OCI-LY3 (cell line): Measurements from ENCODE around the gene ROBO1.

ENCODE experiments used
- EZH2phosphoT487 ChIP-seq: fragments of 200-600 bp; shearing (Covaris generic); IDR thresholded peaks from 2 replicates; pipeline ENCODE4 v1.6.1; 2018; ENCODE audit warnings: antibody characterized with exemption, mixed run types, low read depth
- TF ChIP-seq, protein P1 (sequence below): fragments of 200-600, 300-600 bp; sonication (generic); IDR thresholded peaks from 2 replicates; pipeline ENCODE4 v1.5.1; 2014; ENCODE audit warnings: antibody characterized with exemption, low read length, low read depth

DNA sequence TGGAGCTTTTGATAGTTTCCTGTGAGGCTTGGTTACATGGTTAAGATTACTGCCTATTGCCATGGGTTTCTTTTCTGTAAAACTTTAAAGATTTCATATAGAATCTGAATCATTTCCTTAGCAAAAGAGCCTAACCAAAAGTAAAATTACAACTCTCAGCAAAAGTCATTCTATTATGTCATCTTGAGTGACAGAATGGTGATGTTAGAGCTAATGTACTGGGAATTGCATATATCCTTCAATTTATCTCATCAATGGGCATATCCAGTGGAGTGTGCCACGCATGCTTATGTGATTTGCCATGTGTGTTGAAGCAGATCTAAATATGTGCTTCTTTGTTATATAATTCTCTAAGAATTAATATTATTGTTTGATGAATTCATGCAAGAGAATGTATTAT is 212.1 kb downstream of the ROBO1 start:
- TF ChIP-seq, protein P1, sequence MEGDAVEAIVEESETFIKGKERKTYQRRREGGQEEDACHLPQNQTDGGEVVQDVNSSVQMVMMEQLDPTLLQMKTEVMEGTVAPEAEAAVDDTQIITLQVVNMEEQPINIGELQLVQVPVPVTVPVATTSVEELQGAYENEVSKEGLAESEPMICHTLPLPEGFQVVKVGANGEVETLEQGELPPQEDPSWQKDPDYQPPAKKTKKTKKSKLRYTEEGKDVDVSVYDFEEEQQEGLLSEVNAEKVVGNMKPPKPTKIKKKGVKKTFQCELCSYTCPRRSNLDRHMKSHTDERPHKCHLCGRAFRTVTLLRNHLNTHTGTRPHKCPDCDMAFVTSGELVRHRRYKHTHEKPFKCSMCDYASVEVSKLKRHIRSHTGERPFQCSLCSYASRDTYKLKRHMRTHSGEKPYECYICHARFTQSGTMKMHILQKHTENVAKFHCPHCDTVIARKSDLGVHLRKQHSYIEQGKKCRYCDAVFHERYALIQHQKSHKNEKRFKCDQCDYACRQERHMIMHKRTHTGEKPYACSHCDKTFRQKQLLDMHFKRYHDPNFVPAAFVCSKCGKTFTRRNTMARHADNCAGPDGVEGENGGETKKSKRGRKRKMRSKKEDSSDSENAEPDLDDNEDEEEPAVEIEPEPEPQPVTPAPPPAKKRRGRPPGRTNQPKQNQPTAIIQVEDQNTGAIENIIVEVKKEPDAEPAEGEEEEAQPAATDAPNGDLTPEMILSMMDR = no peak
- no peak for TF ChIP-seq EZH2phosphoT487
